ENCODE data around the gene XXYLT1. TPM values are rescaled to one million over a fixed set of nuclear protein-coding genes. Genes with fewer than 3 reads are reported as not detected.

The XXYLT1 gene, protein sequence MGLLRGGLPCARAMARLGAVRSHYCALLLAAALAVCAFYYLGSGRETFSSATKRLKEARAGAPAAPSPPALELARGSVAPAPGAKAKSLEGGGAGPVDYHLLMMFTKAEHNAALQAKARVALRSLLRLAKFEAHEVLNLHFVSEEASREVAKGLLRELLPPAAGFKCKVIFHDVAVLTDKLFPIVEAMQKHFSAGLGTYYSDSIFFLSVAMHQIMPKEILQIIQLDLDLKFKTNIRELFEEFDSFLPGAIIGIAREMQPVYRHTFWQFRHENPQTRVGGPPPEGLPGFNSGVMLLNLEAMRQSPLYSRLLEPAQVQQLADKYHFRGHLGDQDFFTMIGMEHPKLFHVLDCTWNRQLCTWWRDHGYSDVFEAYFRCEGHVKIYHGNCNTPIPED
- total RNA-seq (2022; extraction: Qiagen RNA extraction): 9.6 to 13.9 TPM (median 12.8 TPM) in 5 replicates

DNA sequence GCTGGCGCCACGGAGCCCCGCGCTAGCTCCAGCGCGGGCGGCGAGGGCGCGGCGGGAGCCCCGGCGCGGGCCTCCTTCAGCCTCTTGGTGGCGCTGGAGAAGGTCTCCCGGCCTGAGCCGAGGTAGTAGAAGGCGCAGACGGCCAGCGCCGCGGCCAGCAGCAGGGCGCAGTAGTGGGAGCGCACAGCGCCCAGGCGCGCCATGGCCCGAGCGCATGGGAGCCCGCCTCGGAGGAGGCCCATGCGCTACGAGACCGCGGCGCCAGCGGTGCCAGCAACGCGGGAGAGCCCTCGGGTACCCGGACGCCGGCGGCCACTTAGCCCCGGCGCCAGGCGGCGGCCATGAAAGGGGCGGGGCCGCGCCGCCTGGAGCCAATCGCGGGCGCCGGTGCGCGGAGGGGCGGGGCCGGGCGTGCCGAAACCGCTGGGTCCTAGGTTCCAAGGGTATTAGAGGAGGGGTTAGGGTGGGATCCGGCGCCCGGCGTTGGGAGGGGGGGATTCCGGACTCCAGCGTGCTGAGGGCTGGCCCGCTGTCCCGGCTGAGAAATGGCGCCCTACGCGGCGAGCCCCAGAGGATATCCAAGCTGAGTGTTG, at the start of gene XXYLT1:
XXYLT1 (minus strand) TSS at position 343 of the 593 bp plus-strand sequence; CDS start at position 242, 101 bp downstream.

Other genes with a start within 250 kb of the XXYLT1 start
- 5.2 to 8.6 TPM (median 7.4 TPM) in 5 replicates for gene ACAP2, start 171.9 kb upstream of the XXYLT1 start, total RNA-seq (2022; extraction: Qiagen RNA extraction)

Measured in A549 treated with Mapracorat at 1 μM for 4 hours (cell line).